Measurements from ENCODE around the gene TRABD2A.

- TF ChIP-seq CTCF (conservative IDR thresholded peaks at IDR 0.05; ENCODE audit: low read length) (no peak), EZH2phosphoT487 (IDR thresholded peaks at IDR 0.05; ENCODE audit: borderline replicate concordance) (no peak)
Observed at GRCh38 chr2:84914334-84914733, 33.5 kb upstream of the TRABD2A start.

Measured in Loucy (cell line).